Retina (tissue), 1 donor: ENCODE data around the gene BCAR3.

Experiments
- DNase-seq: peaks from one replicate; pipeline ENCODE4 v3.0.0-alpha.2; 2016

The BCAR3 gene

DNA sequence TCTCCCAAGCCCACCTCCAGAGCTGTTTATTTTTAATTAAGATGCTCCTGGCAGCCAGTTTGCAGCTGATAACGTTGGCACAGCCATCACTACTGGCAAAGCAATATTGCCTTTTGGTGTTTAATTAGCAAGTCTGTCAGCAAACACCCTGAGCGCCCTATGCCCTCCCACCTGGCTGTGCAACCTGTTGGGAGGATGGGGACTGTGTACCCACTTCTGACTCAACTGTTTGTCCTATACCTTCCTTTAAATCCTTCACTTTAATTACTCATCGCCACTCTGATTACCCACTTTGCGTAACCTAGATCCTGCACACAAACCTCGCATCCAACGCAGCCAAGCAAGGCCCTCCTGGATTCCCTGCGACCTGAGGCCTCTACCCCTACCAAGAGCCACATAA, 67.1 kb downstream of the BCAR3 start:
- DNase-seq, result no peak

DNA sequence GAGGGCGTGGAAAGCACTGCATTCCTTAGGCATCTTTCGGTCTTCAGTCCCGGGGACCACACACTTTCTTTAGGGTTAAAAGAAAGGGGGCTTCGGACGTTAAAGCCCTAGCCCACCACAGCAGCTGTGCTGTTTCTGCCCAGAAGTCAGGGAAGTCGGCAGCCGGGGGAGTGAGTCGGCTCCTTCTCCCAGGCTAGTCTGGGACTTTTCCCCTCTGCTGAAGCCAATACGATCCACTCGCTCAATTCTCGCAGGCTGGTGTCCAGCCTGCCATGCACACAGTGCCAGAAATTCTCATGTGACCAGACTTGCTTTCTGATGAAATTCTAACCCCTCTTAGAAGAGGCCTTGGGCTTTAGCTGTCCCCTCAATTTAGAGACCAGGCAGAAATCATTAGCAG, 67.7 kb downstream of the BCAR3 start:
- DNase-seq, result peak; percentile 49

- DNase-seq, result no peak
Measured at GRCh38 chr1:93612510-93612909, 69.1 kb downstream of the BCAR3 start.

DNA sequence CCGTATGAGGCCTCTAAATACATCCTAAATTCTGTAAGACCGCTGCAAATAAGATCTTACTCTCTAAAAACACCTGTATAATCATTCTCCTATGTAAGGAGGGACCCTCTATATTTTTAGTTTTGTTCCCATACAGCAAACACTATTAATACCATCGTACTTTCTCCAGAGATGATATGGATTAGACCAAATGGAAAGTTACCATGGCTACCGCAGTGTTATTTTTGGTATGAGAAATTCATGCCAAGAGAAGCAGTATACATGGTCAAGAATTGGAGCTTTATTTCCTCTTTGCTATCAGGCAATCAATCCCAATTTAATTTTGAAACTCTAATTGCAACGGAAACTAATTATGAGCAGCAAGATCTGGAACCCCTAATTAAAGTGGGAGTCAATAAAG, 70.0 kb downstream of the BCAR3 start:
- no peak for DNase-seq

DNA sequence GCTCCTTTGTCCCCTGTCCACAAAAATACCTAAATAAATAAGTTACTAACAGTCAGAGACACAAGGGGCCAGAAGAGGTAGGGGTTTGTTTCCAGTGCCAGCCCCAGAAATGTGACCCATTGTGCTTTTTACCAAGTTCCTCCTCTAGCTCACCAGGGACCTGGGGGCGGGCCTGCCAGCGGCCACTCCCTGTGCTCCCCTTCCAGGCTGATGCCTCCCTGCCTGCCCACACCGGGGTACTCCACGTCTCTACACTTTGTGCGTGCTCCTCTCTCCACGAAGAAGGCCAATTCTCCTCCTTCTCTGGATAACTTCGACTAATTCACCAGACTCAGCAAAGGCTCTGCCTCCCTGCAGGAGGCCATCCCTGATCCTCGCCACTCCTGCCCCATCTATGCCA, 72.1 kb downstream of the BCAR3 start:
- no peak for DNase-seq

DNA sequence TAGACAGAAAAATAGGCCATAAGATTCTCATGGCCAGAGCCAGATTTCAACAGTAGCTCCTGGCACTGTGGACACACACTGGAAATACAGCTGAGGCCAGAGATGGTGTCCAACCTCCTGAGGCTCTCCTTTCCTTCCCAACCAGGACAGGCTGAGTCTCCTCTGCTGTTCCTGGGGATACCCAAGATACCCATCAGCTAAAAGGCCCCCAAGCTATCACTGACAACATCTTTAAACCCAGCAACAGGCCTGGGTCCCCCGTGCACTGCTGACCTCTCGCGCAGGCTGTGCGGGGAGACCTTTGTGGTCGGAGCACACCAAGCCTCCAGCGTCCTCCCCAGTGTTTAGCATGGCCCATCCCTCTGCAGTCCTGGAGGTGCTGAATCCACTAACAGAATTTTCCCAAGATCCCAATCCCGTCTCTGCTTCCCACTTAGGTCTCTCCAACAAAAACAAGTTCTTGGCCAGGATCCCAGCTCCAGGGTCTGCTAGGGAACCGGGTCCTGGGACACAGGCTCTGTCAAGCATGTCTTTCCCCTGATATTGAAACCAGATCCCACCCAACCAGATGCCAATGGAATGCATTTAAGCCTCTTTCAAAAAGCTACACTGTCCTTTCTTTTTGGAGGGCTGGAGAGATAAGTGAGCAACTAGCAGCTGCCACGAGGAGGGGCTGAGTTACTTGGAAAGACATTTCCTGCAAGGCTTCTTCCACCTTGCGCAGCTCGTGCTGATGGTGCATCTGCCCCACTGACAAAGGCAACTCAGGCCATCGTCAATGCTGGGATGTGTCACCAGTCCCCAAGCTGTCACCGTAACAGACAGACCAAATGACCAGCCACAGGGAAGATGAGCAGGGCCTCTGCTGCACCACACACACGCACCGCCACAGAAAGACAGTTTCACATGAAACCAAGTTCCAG, 73.2 kb downstream of the BCAR3 start:
- no peak for DNase-seq

DNA sequence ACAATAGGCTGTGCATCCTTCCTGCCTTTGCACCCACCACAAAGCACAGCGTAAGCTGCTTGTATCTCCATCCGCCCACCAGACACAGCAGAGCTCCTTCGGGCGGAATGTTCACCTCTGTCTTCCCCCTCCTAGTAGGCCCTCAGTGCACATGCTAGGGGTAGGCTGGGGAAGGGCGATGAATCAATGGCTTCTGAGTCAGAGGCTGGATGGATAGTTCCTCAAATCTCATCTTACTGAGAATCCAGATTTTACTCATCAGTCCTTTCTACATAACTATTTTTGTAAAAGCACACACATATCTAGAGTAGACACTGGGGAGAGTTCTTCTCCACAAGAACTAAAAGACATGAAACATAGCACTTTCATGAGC, 73.8 kb downstream of the BCAR3 start:
- DNase-seq, result no peak

- DNase-seq, result no peak
Measured at GRCh38 chr1:93605812-93606512, 75.7 kb downstream of the BCAR3 start.

- DNase-seq, result no peak
Measured at GRCh38 chr1:93605026-93605568, 76.5 kb downstream of the BCAR3 start.

DNA sequence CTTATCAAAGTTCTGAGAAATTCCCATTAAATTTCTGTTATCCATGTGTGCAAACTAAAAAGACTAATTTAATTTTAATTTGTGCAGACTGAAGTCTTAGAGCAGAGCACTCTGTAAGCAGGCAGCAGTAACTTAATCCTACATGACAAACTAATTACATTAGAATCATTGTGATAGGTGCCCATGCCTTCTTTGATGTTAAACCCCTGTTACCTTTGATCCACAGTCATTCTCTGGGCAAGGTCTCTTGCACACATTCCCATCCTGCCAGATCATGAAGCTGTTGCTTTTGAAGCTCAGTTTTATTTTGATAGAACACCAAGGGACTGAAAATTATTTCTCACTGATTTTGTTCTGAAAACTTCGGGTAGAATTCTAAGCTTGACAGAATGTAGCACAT, 77.2 kb downstream of the BCAR3 start:
- no peak for DNase-seq

DNA sequence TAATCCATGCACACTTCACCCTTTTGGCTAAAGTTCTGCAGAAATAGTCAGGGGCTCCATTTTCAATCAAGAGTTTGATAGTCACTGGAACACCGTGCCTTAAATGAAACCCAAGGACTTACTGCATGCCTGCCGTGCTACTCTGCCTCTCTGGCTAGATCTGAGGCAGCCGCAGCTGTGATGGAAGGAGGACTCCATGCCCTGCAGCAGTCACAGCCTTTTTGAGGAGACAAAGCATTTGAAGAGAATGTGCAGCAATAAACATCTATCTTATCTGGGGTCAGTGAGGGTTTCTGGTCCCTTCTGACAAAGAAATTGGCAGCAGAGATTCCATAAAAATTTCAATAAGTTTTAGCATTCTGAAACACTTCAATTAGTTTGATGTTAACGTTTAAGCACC, 78.0 kb downstream of the BCAR3 start:
- no peak for DNase-seq

- no peak for DNase-seq
Measured at GRCh38 chr1:93603106-93603505, 78.5 kb downstream of the BCAR3 start.

DNA sequence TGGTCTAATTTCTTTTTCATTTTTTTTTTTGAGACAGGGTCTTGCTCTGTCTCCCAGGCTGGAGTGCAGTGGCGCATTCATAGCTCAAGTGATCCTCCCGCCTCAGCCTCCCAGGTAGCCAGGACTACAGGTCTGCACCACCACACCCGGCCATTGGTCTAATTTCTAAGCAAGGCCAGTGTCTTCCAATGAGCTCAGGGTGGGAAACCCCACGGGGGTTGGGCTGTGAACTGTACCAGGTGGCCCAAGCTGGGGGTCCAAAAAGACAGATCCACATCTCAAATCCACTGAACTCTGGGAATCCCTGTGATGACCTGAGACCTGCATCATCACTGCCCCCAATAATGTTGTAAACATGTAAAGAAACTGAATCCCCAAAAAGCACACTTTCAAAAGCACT, 79.5 kb downstream of the BCAR3 start:
- no peak for DNase-seq

- DNase-seq, result no peak
Measured at GRCh38 chr1:93601686-93602085, 80.0 kb downstream of the BCAR3 start.

GRCh38 chr1:93600663-93601062, 81.0 kb downstream of the BCAR3 start:
- DNase-seq, result no peak

- no peak for DNase-seq
Measured at GRCh38 chr1:93599479-93599878, 82.2 kb downstream of the BCAR3 start.

DNA sequence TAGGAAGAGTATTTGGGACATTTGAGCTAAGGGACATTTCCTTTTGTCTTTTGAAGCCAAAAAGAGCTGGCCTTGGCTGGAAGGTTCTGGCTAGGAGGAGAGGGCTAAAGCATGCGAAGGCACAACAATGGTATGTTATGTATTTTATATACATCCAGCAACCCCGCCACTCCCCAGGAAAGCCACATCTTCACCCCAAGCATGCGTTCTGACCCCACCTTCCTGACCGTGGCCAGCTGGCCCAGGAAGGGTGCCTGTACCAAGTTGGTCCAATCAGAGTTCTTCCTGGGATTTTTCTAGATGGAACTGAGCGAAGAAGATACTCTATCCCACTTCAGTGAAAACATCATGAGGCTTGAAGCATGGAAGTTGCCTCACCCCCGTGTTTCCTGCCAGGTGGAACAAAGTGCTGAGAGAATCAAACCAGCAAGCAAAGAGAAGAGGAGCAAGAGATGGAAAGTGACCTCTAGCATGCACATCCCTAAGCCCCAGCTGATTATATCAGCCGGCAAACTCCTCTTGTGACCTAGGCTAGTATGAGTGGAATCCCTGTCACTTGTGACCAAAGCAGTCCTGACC, 82.7 kb downstream of the BCAR3 start:
- DNase-seq, result no peak

DNA sequence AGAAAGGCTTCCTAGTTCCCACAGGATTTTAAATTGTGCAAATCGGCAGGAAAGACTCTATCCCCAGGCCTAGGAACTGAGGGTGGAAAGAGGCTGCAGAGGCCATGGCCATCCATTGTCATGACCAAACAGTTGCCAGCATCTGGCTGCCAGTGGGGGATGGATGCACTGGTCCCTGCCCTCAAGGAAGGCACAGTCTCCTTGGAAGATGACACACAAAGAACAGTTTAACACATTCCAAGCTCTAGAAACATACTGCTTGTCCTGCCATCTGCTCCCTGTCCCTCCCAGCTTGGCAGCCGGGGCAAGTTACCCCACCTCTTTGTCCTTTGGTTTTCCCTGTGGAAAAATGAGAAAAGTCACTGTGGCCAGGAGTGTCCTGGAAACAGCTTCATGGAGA, 83.2 kb downstream of the BCAR3 start:
- DNase-seq, result no peak

DNA sequence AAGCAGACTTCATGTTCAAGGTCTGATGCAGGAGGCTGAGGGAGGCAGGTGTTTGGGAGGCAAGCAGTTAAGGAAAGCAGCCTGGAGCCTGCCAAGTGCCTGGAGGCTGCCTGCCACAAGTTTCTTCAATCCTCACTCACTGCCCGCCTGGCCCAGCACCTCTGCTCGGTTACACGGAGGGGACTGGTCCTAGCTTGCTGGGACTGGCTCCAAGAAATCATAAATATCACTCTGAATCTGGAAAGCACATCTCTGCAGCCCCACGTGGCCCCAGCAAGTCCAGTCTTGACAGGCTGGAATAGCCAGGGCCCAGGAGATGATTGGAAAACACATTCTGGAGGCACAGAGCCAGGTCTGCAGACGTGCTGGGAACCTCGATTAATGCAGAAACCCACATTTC, 83.9 kb downstream of the BCAR3 start:
- DNase-seq, result no peak

DNA sequence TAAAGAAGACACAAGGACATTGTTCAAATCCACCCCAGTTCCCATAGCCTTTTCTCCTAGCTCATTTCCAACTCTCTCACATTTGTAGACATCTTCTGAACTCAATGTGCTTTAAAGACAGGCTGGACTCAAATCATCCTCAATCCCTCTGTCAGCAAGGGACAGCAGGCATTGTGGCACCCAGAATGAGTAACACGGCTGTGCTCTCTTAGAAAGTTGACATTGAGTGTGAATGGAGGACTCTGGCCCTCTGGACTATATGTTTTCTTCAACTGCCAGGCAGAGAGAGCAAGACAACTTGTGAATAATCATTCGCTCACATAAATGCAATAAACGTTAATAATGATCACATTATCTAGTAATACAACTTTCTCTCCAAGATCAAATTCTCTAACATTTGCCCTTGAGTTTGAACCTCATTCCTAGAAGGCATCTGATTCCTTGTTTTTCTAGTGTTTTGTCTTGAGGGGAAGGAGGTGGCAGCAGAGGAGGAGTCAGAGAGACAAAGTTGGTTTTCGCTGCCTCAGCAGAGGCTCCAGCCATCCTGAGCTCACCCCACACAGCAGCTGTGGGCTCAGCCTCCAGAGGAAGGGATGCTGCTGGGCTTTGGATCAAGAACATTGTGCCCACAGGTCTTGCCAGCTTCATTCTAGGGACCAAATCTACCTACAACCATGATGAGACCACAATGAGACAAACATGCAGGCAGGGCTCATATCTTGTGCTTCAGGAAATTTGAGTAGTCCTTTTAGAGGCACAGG, 85.1 kb downstream of the BCAR3 start:
- no peak for DNase-seq

DNA sequence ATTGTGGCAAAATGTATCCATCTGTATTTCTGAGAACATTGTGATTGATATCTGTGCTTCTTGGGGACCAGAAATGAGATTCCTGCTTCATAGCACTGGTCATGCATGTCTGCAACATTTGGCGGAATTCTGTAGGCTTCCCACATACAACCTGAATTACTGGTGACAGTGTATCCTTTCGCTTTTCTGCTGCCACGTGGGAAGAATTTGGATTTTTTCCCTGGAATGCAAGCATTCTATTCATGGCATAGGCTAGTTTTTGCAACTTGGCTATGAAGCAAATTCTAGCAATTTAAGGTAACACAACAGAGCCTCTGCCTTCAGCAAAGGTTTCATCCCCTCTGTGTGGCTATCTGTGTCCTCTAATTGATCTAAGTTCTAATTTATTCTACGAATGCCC, 85.9 kb downstream of the BCAR3 start:
- no peak for DNase-seq

GRCh38 chr1:93595266-93595665, 86.4 kb downstream of the BCAR3 start:
- no peak for DNase-seq

DNA sequence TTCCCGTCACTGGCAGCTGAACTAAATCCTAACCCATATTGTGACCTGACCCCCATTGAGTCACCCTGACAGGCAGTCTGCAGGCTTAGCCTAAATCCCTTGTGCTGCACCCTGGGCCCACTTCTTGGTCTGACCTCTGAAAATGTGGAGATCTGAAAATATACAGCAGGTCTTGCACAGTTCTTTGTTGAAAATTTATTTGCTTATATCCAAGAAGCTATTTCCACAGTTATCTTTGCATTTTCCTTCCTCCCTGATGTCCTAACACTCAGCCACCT, 87.1 kb downstream of the BCAR3 start:
- DNase-seq, result no peak
